Uterus (tissue), 4 donors: Measurements from ENCODE around the gene CCDC57. TPM values are rescaled to one million over a fixed set of nuclear protein-coding genes. Genes with fewer than 3 reads are reported as not detected.

Experiments used
- DNase-seq, 2 donors: peaks; one replicate each; pipeline ENCODE4 v3.0.0-alpha.2; 2019 to 2020
- H3K27ac ChIP-seq, 2 donors: fragments of 200-600 bp; sonication (generic); 1 replicate in 1 of 2; 2 replicates in 1 of 2; pipeline ENCODE4 v1.5.1; 2016 to 2018
- H3K27me3 ChIP-seq, 2 donors: fragments of 200-600 bp; sonication (generic); one replicate each; pipeline ENCODE4 v1.5.1; 2018 to 2019; ENCODE audit warnings: control low read depth in 1 of 2
- H3K36me3 ChIP-seq, 2 donors: fragments of 200-600 bp; sonication (generic); one replicate each; pipeline ENCODE4 v1.5.1; 2019; ENCODE audit warnings: control low read depth in 1 of 2
- H3K4me1 ChIP-seq, 2 donors: fragments of 200-600 bp; sonication (generic); one replicate each; pipeline ENCODE4 v1.5.1; 2018 to 2019; ENCODE audit warnings: control low read depth in 1 of 2
- H3K4me3 ChIP-seq, 2 donors: fragments of 200-600 bp; sonication (generic); 1 replicate in 1 of 2; 2 replicates in 1 of 2; pipeline ENCODE4 v1.5.1; 2018 to 2019; ENCODE audit warnings: mild to moderate bottlenecking in 1 of 2
- H3K9me3 ChIP-seq, 2 donors: fragments of 200-600 bp; sonication (generic); one replicate each; pipeline ENCODE4 v1.5.1; 2019; ENCODE audit warnings: control low read depth in 1 of 2
- CTCF ChIP-seq, 4 experiments: fragments of 200-600 bp in 2 of 4; fragments of 450-650 bp in 2 of 4; sonication (generic) in 2 of 4; IDR thresholded peaks; one replicate each; pipeline ENCODE4 v1.5.1; 2016 to 2019; ENCODE audit warnings: antibody characterized with exemption in 4 of 4, mild to moderate bottlenecking in 2 of 4, moderate library complexity in 1 of 4
- POLR2A ChIP-seq, 2 donors: fragments of 450-650 bp; IDR thresholded peaks; one replicate each; pipeline ENCODE4 v1.6.1; 2016; ENCODE audit warnings: antibody characterized with exemption in 2 of 2, mild to moderate bottlenecking in 1 of 2, moderate library complexity in 1 of 2
- intact Hi-C: fragments of 100-400 bp; cut with DNase I; formaldehyde crosslinking; loops from one replicate; pipeline ENCODE4 v1.15.1; 2023; ENCODE audit warnings: low total_unique reads
- total RNA-seq, 4 donors: library from RNA; depleted of rRNA in 3 of 4; stranded (reverse); fragments of >200 nt in 3 of 4; gene quantifications; one replicate each; pipeline versions ENCODE4 v1.1.0 to v1.2.4, GENCODE V29; 2014 to 2023
- donor health status: DM: yes; HTN: yes; CAD: no.

Gene CCDC57
- total RNA-seq, 4 donors from 2014 or later: 4.4 to 88.2 (median 17.6) TPM

- Histone ChIP-seq H3K36me3 (no peaks in the 10 kb centered on the region), H3K4me3 (peak within 1 kb of the TSS; percentile 69 to 75), H3K27me3 (no peaks in the 10 kb centered on the region), H3K27ac (peak within 1 kb of the TSS; percentile 88 to 92), H3K4me1 (peaks cover 0 to 10% of the 10 kb centered on the region in 2 donors), H3K9me3 (no peaks in the 10 kb centered on the region)
- DNase-seq: peak; percentile 54 to 62
- intact Hi-C loops: no loop called here
- TF ChIP-seq POLR2A (IDR thresholded peaks at IDR 0.05) (peak; percentile 27 to 55), CTCF (IDR thresholded peaks at IDR 0.05) (peak in 2 of 4 experiments; percentile 40 to 43)
Measured at GRCh38 chr17:82065638-82066303, 146.9 kb downstream of the CCDC57 start, which contains the start of gene DUS1L. Gene DUS1L (minus strand): TSS chr17:82065804. CDS start chr17:82065059, 745 bp downstream.

- Histone ChIP-seq H3K4me3 (peak overlapping the region; percentile 69 to 75), H3K27ac (peak overlapping the region; percentile 88 to 92), H3K36me3 (no peaks in the 10 kb centered on the region), H3K27me3 (no peaks in the 10 kb centered on the region), H3K9me3 (no peaks in the 10 kb centered on the region), H3K4me1 (peaks cover 0 to 10% of the 10 kb centered on the region in 2 donors)
- intact Hi-C loops: no loop called here
- DNase-seq: no peak
- TF ChIP-seq POLR2A (IDR thresholded peaks at IDR 0.05) (no peak), CTCF (IDR thresholded peaks at IDR 0.05) (no peak)
Measured at GRCh38 chr17:82065193-82065637, 147.4 kb downstream of the CCDC57 start.

GRCh38 chr17:82064433-82065192 is 148.0 kb downstream of the CCDC57 start:
- Histone ChIP-seq H3K4me1 (peaks cover 0 to 10% of the 10 kb centered on the region in 2 donors), H3K27ac (peak overlapping the region; percentile 88 to 92), H3K27me3 (no peaks in the 10 kb centered on the region), H3K4me3 (peak overlapping the region; percentile 69 to 75), H3K36me3 (no peaks in the 10 kb centered on the region), H3K9me3 (no peaks in the 10 kb centered on the region)
- TF ChIP-seq CTCF (IDR thresholded peaks at IDR 0.05): no peak
- intact Hi-C loops: no loop called here
- no peak for DNase-seq

- TF ChIP-seq POLR2A (IDR thresholded peaks at IDR 0.05) (no peak), CTCF (IDR thresholded peaks at IDR 0.05) (no peak)
- intact Hi-C loops: no loop called here
- Histone ChIP-seq H3K27ac (no peak overlapping the region), H3K36me3 (no peaks in the 10 kb centered on the region), H3K9me3 (no peaks in the 10 kb centered on the region), H3K4me1 (peaks cover 0 to 10% of the 10 kb centered on the region in 2 donors), H3K27me3 (no peaks in the 10 kb centered on the region), H3K4me3 (no peak overlapping the region)
- DNase-seq: no peak
Measured at GRCh38 chr17:82063424-82064415, 148.9 kb downstream of the CCDC57 start.
